Stomach (tissue), 4 donors: ENCODE results near the gene FAM13B.
"Not testable (repeated sequence)": the region's sequence is repeated elsewhere in the genome, so short reads cannot be mapped to it uniquely, and the experiment has no call there.

Experiments used
- POLR2AphosphoS5 ChIP-seq, 3 donors: sonication (generic); formaldehyde crosslinking; IDR thresholded peaks; one replicate each; pipeline ENCODE4 v1.6.1; 2016; ENCODE audit warnings: antibody characterized with exemption in 3 of 3
- TF ChIP-seq, protein P1 (sequence below), 7 experiments: fragments of 450-650 bp in 4 of 7; fragments of 200-600 bp in 3 of 7; sonication (generic) in 3 of 7; IDR thresholded peaks; one replicate each; pipeline ENCODE4 v1.5.1; 2016 to 2019; ENCODE audit warnings: antibody characterized with exemption in 7 of 7, control low read depth in 2 of 7, mild to moderate bottlenecking in 1 of 7

DNA sequence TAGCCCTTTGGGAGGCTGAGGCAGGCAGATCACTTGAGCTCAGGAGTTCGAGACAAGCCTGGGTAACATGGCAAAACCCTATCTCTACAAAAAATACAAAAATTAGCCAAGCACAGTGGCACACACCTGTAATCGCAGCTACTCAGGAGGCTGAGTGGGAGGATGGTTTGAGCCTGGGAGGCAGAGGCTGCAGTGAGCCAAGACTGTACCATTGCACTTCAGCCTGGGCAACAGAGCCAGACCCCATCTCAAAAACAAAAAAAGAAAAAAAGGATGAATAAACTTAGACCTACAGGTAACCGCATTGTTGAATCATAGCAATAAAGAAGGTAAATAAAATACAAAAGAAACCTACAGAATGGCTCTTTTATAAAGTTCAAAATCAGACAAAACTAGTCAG, 12.4 kb upstream of the FAM13B start:
- not testable (repeated sequence) for TF ChIP-seq POLR2AphosphoS5 (IDR thresholded peaks at IDR 0.05)
- TF ChIP-seq, protein P1, sequence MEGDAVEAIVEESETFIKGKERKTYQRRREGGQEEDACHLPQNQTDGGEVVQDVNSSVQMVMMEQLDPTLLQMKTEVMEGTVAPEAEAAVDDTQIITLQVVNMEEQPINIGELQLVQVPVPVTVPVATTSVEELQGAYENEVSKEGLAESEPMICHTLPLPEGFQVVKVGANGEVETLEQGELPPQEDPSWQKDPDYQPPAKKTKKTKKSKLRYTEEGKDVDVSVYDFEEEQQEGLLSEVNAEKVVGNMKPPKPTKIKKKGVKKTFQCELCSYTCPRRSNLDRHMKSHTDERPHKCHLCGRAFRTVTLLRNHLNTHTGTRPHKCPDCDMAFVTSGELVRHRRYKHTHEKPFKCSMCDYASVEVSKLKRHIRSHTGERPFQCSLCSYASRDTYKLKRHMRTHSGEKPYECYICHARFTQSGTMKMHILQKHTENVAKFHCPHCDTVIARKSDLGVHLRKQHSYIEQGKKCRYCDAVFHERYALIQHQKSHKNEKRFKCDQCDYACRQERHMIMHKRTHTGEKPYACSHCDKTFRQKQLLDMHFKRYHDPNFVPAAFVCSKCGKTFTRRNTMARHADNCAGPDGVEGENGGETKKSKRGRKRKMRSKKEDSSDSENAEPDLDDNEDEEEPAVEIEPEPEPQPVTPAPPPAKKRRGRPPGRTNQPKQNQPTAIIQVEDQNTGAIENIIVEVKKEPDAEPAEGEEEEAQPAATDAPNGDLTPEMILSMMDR (IDR thresholded peaks at IDR 0.05) = not testable (repeated sequence)
